Measurements from ENCODE around the gene THOC2. TPM values are rescaled to one million over a fixed set of nuclear protein-coding genes. Genes with fewer than 3 reads are reported as not detected.
A peak's percentile ranks its signal among the peaks of the same experiment; 100 is the strongest.
"Not testable (repeated sequence)": the region's sequence is repeated elsewhere in the genome, so short reads cannot be mapped to it uniquely, and the experiment has no call there.

THOC2 gene
- total and polyA plus RNA-seq, 9 of the 15 experiments (the other 6 are each of a cell fraction or from before 2014, with no cell fraction given) = 131 to 234 (median 192) TPM

- TF ChIP-seq FOXK2 (conservative IDR thresholded peaks at IDR 0.05 in 1 of 2, IDR thresholded peaks at IDR 0.05 in 1 of 2; ENCODE audit: low read depth in 2 of 2) = 0 out of 4 replicates have a peak, but pooled peaks of 1 of the 2 experiments have one; percentile 17
Measured at GRCh38 chrX:123728016-123728415, 4.8 kb downstream of the THOC2 start (continued).

- Histone ChIP-seq H3K79me2 (ENCODE audit: control insufficient read depth, insufficient read depth, low read length) (peaks cover 100% of the 10 kb centered on the region), H3K36me3 (ENCODE audit: control insufficient read depth, insufficient read depth, low read length) (peaks cover 35% of the 10 kb centered on the region; the same call in 1 of the 3 replicates), H4K20me1 (replicated peaks; ENCODE audit: control insufficient read depth, insufficient read depth, low read length) (peaks cover 12% of the 10 kb centered on the region), H3K4me1 (replicated peaks in 1 of 2; ENCODE audit: control insufficient read depth in 2 of 2, insufficient read depth in 2 of 2, low read length in 2 of 2) (peaks cover 2 to 16% of the 10 kb centered on the region in 2 experiments; a peak in 4 of 5 replicates)
- FAIRE-seq; H3K27ac ChIP-seq (ENCODE audit: extremely low read depth, low read depth, low read length); in situ Hi-C loops (cut with MboI); POLR2A ChIA-PET; H3K27me3 ChIP-seq (ENCODE audit: control insufficient read depth in 2 of 2, insufficient read depth in 2 of 2, low read length in 2 of 2); intact Hi-C loops (cut with micrococcal nuclease); CTCF ChIA-PET (ENCODE audit: low intra/inter-chr PET ratio); H3K4me3 ChIP-seq; BruUV-seq (replicated peaks); H3K9me1 ChIP-seq (ENCODE audit: control insufficient read depth, insufficient read depth, low read length); H3K4me2 ChIP-seq (ENCODE audit: insufficient read depth, low read length); H2AFZ ChIP-seq (ENCODE audit: low read depth, low read length); H3K9ac ChIP-seq (ENCODE audit: insufficient read depth in 1 of 2, low read depth in 2 of 2, low read length in 2 of 2); ATAC-seq; H3K9me3 ChIP-seq (replicated peaks; ENCODE audit: control insufficient read depth, insufficient read depth, low read depth, low read length); DNase-seq (ENCODE audit: extremely low read depth in 1 of 4, low spot score in 3 of 4): not testable (repeated sequence)
- 100% methylated on average over 1 of the region's 1 CpG for WGBS (ENCODE audit: insufficient coverage, low coverage, missing lambda C conversion rate)
Measured at GRCh38 chrX:123722193-123722592, 10.7 kb downstream of the THOC2 start.

DNA sequence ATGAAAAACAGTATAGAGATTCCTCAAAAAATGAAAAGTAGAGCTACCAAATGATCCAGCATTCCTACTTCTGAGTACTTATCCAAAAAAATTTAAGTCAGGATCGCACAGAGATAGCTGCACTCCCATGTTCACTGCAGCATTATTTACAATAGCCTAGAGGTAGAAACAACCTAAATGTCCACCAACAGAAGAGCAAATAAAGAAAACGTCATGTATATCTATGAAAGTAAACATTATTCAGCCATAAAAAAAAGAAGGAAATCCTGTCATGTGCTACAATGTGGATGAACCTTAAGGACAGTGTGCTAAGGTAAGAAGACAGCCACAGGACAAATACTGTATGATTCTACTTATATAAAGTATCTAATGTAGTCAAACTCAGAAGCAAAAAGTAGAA, 12.4 kb downstream of the THOC2 start:
- intact Hi-C loops (cut with micrococcal nuclease) (no loop called here), in situ Hi-C loops (cut with MboI) (no loop called here)
- BruUV-seq (replicated peaks) = no TSS peak
- Histone ChIP-seq H4K20me1 (replicated peaks; ENCODE audit: control insufficient read depth, insufficient read depth, low read length) (peaks cover 9% of the 10 kb centered on the region), H3K4me2 (ENCODE audit: insufficient read depth, low read length) (no peak overlapping the region), H3K36me3 (ENCODE audit: control insufficient read depth, insufficient read depth, low read length) (peaks cover 26% of the 10 kb centered on the region; the same call in 1 of the 3 replicates), H3K9ac (ENCODE audit: insufficient read depth in 1 of 2, low read depth in 2 of 2, low read length in 2 of 2) (no peak overlapping the region), H3K27me3 (ENCODE audit: control insufficient read depth in 2 of 2, insufficient read depth in 2 of 2, low read length in 2 of 2) (no peaks in the 10 kb centered on the region), H3K9me1 (ENCODE audit: control insufficient read depth, insufficient read depth, low read length) (no peaks in the 10 kb centered on the region), H3K4me1 (replicated peaks in 1 of 2; ENCODE audit: control insufficient read depth in 2 of 2, insufficient read depth in 2 of 2, low read length in 2 of 2) (peaks cover 0 to 20% of the 10 kb centered on the region in 2 experiments; a peak in 4 of 5 replicates), H3K27ac (ENCODE audit: extremely low read depth, low read depth, low read length) (peak overlapping the region; percentile 36; the same call in 1 of the 3 replicates), H3K79me2 (ENCODE audit: control insufficient read depth, insufficient read depth, low read length) (peaks cover 100% of the 10 kb centered on the region), H3K9me3 (replicated peaks; ENCODE audit: control insufficient read depth, insufficient read depth, low read depth, low read length) (no peaks in the 10 kb centered on the region), H3K4me3 (no peak overlapping the region), H2AFZ (ENCODE audit: low read depth, low read length) (no peak overlapping the region)
- 32% methylated on average over 2 of the region's 2 CpGs for WGBS (ENCODE audit: insufficient coverage, low coverage, missing lambda C conversion rate)
- DNase-seq (ENCODE audit: extremely low read depth in 1 of 4, low spot score in 3 of 4) (no peak), FAIRE-seq (no peak), ATAC-seq (peak; percentile 10; the same call in 2 of the 3 replicates)
- POLR2A ChIA-PET = interaction anchor here (0.8 to 1.2 kb wide), 3 partner anchors 9 to 12 kb away, joined by 4 to 5 read pairs (median 4); partner anchors contain the start of gene THOC2
- CTCF ChIA-PET (ENCODE audit: low intra/inter-chr PET ratio) = no interaction called here
- no peak for TF ChIP-seq CEBPB (tag; IDR thresholded peaks at IDR 0.05)
- TF ChIP-seq NRF1 (conservative IDR thresholded peaks at IDR 0.05 in 1 of 2, IDR thresholded peaks at IDR 0.05 in 1 of 2) = no peak
- TF ChIP-seq LCOR (CRISPR knock-in tag; IDR thresholded peaks at IDR 0.05) = no peak
- TF ChIP-seq NCOA2 (IDR thresholded peaks at IDR 0.05; ENCODE audit: partially characterized antibody in 2 of 2) = no peak
